Jurkat, Clone E6-1 (cell line): ENCODE results near the gene SNX4. TPM values are rescaled to one million over a fixed set of nuclear protein-coding genes. Genes with fewer than 3 reads are reported as not detected.
"Not testable (repeated sequence)": the region's sequence is repeated elsewhere in the genome, so short reads cannot be mapped to it uniquely, and the experiment has no call there.

ENCODE experiments used
- DNase-seq: peaks from one replicate; pipeline ENCODE4 v3.0.0-alpha.2; 2011; ENCODE audit warnings: low read depth, low spot score
- H3K4me3 ChIP-seq: 2 replicates; pipeline ENCODE4 v1.5.1; 2011; ENCODE audit warnings: mild to moderate bottlenecking, low read length, control low read depth, moderate library complexity
- polyA plus RNA-seq: library from polyadenylated mRNA; unstranded; fragments of >200 nt; gene quantifications from one replicate; pipeline ENCODE4 v1.2.1, GENCODE V29; 2012; ENCODE audit warnings: missing spikeins; ENCODE audit not compliant: insufficient read length, insufficient read depth

Gene SNX4
- polyA plus RNA-seq: 53.4 TPM

DNA sequence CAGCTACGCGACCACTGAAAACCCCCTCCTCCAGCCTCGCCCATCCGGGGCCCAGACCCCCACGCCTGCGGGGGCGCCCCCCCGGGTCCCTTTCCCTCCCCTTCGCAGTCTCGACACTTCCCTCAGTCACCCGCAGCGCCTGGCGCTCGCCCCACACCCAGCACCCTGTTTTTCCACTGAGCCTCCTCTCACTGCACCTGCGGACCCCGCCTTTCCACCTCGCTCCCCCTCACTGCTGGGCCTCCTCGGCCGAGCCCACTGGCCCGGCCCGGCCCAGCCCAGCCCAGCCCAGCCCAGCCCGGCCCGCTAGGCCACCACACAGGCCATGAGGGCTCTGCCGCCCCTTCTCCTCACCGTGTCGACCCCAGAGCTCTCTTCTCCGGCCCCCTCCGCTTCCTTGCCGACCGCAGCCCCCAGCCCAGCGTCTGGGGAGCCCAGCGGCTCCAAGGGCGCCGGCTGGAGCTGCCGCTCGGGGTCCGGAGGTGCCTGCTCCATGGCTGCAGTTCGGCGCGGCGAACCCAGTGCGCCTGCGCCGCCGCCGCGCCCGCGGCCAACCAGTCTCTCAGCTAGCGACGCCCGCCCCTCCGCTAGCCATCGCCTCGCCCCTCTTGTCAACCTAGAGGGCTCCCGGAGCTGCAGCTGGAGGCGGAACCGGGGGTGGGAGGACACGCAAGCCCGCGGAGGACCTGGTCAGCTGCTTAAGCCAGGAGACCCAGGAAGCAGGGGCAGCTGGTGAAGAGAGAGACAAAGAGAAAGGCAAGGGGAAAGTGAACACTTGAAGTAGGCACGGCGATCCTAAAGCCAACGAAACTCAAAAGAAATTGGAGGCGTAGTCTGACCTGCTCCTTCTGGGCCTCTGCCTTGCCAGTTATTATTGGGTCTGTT lies at the start of gene SNX4:
TSS of gene SNX4 (minus strand) at position 525 of the 885 bp plus-strand sequence. CDS start at position 495, 30 bp downstream.
- peak within 1 kb of the TSS; percentile 85 for H3K4me3 ChIP-seq
- peak; percentile 71 for DNase-seq

DNA sequence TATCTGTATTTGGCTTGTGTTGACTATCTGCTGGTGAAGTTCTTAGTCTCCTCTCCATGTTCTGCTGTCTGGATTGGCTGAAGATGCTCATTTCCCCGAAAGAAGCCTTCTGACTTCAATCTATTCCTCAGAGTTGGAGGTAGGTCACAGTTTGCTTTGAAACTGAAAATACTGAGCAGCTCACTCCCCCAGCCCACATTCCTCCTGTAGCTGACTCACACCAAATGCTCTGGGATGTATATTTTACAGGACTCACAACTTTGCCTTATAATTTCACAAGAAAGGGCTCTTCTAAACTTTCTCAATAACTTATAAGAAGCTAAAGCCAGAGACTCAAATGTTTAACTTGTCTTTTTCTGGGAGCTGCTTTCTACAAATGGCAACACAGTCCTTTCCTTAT lies 36.3 kb upstream of the SNX4 start:
- no peak overlapping the region for H3K4me3 ChIP-seq
- no peak for DNase-seq

DNA sequence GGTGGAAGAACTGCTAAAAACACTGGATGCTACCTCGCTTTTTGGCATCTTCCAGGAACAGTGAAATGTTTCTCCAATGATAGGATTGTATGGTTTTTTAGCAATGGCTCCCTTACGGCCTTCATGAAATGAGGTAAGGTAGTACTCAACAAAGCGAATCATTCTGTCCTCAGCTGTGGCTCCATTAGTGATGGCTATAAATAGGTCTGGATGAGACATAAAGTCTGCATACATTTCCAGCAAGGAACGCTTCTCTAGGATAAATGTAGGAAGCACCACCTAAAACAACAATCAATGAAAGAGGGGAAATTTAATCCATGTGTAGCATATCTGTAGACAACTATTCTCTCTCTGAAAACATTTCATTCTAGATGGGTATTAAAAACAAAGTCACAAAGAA lies 32.4 kb upstream of the SNX4 start:
- no peak overlapping the region for H3K4me3 ChIP-seq
- DNase-seq: no peak

DNA sequence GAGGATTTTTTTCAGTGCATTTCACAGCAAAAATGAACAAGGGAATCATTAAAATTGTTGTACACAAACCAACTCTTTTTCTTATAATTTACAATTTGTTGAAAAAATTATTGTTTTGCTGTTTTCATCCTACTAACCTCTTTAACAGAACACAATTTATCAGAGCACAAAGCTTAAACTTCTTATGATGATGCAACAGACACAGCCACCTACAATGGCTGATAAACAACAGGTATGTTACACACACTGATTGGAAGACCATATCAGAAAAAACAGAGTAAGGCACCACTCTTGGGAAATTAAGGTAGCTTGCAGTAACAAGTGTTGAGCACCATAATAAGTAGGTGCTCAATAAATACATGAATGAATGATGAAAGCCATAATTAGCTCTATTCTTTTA lies 8.9 kb upstream of the SNX4 start:
- DNase-seq: no peak
- H3K4me3 ChIP-seq: no peak overlapping the region

DNA sequence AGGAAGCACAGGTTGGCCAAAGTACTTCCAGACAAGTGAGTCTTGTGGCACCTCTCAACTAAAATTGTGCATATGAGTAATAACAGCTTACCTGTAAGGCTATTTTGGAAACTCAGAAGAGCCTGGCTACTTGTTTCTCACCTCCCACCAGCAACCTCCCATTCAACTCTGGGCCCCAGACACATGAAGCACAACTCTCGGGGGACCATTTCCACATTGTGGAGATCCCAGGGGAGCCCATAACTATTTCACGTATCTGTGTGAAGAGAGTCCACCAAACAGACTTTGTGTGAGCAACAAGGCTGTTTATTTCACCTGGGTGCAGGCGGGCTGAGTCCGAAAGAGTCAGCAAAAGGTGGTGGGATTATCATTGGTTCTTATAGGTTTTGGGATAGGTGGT lies 5.2 kb upstream of the SNX4 start:
- no peak overlapping the region for H3K4me3 ChIP-seq
- DNase-seq: no peak

DNA sequence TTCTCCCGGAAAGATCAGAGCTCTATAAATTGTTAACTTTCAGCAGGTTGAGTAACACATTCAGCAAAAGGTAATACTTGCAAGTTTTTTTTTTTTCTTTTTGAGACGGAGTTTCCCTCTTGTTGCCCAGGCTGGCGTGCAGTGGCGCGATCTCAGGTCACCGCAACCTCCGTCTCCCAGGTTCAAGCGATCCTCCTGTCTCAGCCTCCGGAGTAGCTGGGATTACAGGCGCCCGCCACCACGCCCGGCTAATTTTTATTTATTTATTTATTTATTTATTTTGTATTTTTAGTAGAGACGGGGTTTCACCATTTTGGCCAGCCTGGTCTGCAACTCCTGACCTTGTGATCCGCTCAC lies 539 bp upstream of the SNX4 start:
- peak overlapping the region; percentile 85 for H3K4me3 ChIP-seq

DNA sequence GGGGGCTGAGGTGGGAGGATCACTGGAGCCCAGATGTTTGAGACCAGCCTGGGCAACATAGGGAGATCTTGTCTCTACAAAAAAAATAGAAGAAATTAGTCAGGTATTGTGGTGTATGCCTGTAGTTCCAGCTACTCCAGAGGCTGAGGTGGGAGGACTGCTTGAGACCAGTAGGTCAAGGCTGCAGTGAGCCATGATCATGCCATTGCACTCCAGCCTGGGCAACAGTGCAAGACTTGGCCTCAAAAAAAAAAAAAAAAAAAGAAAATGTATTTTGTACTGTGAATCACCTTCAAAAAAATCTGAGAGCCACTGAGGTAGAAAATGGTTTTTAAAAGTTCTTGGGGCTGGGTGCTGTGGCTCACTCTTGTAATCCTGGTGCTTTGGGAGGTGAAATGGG lies 4.6 kb downstream of the SNX4 start:
- DNase-seq: no peak
- H3K4me3 ChIP-seq: no peak overlapping the region

More for the DNA sequence above, 539 bp upstream of the SNX4 start:
- not testable (repeated sequence) for DNase-seq

DNA sequence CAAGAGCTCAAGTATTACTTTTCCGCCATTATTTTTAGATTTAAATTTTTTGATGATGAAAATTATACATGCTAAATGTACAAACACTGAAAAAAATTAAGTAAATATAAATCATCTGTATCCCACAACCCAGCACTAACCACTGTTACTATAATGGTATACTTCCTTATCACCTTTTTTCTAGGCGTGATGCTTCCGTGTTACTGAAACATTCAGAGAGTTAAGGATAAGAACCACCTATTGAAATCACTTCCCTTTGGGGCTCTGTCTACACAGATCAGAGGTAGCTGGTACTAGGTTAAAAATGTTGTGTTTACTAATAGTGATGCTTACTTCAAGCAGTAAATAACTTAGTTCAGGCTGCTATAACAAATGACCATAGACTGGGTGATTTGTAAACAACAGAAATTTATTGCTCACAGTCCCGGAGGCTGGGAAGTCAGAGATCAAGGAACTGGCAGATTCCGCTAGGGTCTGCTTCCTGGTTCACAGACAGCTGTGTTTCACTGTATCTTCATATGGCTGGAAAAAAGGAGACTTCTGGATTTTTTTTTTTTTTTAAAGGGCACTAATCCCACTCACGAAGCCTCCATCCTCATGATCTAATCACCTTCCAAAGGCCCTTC lies 6.4 kb downstream of the SNX4 start:
- no peak for DNase-seq
- H3K4me3 ChIP-seq: no peak overlapping the region

DNA sequence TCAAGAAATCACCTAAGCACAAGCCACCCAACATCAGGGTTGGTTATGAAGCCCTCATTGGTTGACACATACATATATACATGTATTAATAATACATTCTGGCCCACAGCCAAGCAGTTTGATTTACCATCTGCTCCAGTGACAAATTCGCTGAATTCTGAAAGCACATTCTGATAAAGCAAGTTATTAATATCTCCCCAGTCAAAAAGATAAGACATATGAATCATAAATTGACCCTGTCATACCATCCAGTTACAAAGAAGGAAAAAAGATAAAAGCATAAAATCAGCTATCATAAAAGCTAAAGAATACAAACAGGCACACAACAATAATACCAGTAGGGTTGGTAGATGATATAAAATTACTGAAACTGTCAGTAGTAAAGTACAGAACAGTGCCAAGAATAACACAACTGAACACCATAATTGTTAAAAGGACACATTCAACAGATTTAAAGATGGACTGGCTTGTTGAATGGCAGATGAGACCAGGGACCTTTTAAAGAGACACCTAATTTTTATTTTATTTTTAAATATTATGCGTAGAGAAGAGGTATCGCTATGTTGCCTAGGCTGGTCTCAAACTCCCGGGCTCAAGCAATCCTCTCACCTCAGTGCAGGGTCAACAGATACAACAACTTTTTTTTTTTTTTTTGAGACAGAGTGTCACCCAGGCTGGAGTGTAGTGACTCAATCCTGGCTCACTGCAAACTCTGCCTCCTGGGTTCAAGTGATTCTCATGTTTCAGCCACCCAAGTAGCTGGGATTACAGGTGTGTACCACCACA lies 7.7 kb downstream of the SNX4 start:
- DNase-seq: no peak
- H3K4me3 ChIP-seq: no peak overlapping the region

DNA sequence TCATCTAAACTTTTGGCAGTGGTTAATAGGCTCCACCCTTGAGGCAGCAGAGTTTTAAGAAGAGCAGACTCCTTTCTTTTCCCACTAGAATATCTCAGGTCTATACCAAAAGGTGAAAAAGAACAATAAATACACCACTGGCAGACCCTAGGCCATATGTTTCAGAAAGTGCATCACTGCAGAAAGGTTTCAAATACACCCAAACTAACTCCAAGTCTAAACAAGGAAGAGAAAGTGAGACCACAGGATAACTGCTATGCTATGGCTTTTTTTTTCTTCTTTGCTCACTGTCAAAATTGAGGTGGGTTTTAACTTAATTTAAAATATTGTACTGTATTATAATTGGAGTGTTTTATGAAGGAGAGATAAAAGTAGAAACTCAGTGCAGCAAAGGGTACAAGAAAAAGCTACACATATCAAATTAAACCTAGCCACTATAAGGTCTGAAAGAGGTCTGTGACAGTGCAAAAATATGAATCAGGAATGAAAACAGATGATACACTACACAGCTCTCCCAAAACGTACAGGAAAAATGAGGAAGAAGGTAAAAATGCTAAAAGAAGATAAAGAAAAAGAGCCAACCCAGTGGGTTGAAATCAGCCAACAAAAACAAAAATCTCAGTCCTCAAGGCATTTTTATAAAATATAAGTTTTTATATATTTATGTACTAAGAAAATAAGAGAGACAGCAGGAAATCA lies 8.4 kb downstream of the SNX4 start:
- DNase-seq: no peak
- no peak overlapping the region for H3K4me3 ChIP-seq

DNA sequence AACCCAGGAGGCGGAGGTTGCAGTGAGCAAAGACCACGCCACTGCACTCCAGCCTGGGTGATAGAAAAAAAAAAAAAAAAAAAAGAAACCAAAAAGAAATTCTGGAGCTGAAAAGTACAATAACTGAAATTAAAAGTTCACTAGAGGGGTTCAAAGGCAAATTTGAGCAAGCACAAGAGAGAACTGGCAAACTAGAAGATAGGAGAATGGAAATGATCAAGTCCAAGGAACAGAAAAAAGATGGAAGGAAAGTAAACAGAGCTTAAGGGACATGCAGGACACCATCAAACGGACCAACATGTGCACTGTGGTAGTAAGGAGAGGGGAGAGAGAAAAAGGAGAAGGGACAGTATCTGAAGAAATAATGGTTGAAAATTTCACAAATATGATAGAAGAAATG lies 12.9 kb downstream of the SNX4 start:
- DNase-seq: no peak
- no peak overlapping the region for H3K4me3 ChIP-seq

DNA sequence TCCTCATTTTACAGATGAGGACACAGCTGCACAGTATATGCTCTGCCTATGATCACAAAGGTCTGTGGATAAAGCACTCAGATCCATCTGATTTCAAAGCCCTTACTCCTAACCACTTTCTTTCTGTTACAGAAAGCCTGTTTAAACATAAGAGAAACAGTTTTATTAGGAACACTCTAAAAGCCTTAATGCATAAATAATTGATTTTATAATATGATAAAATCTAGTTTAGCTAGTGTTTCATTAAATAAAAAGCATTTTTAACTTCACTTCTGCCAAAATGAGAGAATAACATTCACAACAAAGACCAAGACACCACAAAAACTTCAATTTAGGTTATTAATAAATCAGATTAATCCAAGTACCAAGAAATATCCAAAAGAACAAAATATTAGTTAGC lies 21.4 kb downstream of the SNX4 start:
- H3K4me3 ChIP-seq: no peak overlapping the region
- no peak for DNase-seq

DNA sequence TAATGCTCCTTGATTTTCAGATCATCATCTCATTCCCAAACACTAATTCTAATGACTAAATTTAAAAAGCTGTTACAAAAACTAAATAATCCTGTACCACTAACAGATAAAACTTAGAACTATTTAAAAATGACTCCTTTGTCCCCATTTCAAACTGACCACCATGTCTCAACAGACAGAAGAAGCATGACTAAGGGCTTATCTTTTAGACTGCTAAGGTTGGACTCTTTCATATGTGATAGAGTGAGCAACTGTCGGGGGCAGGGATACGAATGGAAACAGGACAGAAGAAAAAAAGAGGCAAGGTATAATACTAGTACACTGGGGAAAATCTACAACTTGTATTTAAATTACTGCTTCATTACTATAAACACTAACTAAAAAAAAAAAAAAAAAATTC lies 23.3 kb downstream of the SNX4 start:
- DNase-seq: no peak
- no peak overlapping the region for H3K4me3 ChIP-seq

DNA sequence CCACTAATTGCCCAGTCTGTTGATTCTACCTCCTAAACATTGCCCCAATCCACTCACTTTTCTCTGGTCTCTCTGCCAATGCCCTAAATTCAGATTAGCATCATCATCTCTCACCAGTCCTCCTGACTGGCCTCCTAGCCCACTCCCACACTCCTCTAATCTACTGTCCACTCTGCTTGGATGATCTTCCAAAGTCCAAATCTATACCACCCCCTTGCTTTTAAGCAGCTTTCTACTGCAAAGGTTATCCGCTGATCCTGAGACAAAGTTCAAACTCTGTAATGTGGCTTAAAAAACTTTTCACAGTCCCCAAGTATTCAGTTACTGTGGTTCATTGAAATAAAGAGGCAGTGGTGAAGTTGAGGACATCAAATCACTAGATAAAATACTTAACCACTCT lies 37.6 kb downstream of the SNX4 start:
- no peak overlapping the region for H3K4me3 ChIP-seq
- no peak for DNase-seq

DNA sequence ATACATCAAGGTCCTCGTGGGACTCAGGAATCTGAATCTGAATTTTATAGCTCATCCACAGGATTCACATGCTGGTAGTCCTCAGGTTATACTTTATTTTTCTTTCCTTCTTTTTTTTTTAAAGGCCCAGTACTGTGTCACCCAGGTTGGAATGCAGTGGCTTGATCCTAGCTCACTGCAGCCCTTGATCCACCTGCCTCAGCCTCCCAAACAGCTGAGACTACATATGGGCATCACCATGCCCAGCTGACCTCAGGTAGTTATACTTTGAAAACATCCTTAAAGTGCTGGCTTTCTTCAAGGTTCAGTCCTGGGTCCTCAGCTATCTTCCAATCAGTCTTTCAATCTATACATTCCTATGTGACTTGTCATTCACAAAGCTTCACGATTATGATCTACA lies 38.2 kb downstream of the SNX4 start:
- no peak for DNase-seq
- H3K4me3 ChIP-seq: no peak overlapping the region

DNA sequence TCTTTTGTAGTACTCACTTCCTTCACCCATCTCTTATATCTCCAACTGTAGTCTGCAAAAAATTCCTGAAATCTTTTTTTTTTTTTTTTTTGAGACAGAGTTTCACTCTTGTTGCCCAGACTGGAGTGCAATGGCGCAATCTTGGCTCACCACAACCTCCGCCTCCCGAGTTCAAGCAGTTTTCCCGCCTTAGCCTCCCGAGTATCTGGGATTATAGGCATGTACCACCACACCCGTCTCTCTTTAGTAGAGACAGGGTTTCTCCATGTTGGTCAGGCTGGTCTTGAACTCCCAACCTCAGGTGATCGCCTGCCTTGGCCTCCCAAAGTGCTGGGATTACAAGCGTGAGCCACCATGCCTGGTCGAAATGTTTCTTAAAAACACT lies 38.6 kb downstream of the SNX4 start:
- not testable (repeated sequence) for DNase-seq, H3K4me3 ChIP-seq

DNA sequence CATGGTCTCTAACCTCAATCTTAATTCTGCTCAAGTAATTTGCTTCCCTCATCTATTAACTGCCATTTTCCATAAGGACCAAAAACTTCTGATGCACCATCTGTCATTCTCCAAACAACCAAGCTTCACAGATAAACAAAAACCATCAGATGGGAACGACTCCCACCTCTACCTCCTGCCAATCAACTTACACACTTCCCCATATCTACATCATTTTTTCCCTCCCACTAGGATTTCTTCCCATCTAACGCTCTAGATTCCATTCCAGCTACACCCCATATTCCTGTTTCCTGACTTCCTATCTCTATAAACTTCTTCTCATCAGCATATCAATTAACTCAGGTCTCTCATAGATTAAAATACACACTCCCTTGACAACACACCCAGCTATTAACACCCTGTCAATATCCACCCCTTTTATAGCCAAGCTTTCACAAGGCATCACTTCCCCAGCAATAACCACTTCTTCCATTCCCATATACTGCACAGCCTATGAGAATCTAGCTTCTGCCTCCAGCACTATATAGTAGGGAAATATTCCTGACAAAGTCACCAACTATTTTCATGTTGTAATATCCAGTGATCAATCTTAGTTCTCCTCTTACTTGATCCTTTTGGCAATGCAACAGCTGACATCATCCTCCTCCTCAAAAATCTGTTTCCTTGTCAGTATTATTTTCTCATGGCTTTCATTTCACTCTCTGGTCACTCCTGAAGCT lies 39.2 kb downstream of the SNX4 start:
- no peak overlapping the region for H3K4me3 ChIP-seq
- DNase-seq: no peak

DNA sequence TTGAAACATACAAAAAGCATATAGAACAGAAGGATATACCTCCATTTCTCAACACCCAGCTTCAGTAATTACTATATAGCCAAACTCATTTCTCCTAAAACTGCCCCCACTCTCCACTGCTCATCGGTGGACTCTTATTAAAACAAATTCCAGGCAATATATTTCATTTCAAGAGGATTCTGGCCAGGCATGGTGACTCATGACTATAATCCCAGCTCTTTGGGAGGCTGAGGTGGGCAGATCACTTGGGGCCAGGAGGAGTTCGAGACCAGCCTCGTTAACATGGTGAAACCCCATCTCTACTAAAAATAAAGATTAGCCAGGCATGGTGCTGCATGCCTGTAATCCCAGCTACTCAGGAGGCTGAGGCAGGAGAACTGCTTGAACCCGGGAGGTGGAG lies 40.9 kb downstream of the SNX4 start:
- no peak for DNase-seq
- H3K4me3 ChIP-seq: no peak overlapping the region

DNA sequence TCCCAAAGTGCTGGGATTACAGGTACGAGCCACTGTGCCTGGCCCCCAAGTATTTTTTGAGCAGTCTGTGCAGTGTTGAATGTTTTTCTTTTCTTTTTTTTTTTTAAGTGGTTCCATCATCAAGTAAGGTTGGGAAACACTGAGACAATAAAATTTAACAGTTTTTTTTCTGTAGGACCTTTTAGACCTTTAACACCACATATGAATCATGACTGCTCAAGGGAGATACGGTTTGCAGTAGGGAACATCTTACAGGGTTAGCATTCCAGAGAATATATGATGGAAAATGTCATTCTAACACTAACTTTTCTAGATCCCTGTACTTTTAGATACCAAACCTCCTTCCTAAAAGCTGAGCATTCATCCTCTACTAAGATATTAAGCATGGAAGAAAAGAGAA lies 41.7 kb downstream of the SNX4 start:
- DNase-seq: no peak
- no peak overlapping the region for H3K4me3 ChIP-seq
